ENCODE results near the gene PPP1R12A.

Gene PPP1R12A

DNA sequence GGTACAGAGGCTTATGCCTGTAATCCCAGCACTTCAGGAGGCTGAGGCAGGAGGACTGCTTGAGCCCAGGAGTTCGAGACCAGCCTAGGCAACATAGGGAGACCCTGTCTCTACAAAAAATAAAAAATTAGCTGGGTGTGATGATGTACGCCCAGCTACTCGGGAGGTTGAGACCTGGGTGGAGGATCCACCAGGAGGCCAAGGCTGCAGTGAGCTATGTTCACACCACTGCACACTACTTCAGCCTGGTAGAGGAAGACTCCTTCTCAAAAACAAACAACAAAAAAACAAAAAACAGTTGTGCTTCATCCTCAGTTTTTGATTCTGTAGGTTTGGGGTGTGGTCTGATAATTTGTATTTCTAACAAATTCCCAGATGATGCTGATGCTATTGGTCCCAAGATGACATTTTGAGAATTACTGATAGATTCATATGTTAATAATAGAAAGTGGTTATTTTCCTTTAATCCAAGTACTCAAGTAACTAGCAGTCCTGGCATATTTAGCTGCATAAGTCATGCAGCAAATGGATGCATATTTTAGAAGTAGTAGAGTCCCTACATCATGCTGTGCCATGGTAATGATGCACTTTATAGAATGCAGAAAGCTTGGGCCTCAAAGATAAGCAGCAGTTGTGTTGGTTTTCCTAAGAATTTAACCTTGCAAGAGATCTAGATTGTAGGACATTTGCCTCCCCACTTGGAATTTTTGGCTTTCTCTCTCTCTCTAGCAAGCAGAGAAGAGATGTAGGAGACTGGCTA is 168.0 kb downstream of the PPP1R12A start:
- no peak for DNase-seq

DNA sequence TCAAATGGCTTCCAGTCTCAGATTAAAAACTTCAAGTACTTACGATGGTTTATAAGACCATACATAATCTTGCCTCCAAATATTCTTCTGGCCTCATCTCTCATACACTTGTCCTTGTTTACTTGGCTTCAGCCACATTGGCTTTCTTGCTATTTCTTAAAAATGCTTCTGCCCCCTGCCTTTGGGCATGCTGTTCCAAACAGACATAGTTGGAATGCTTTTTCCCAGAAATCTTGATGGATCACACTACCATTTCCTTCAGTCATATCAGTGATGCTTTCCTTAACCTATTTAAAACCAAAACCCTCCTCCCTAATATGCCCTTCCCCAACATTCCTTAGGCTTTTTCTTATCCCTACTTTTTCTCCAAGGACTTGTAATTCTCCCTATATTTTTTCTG is 169.7 kb downstream of the PPP1R12A start:
- DNase-seq = no peak

DNA sequence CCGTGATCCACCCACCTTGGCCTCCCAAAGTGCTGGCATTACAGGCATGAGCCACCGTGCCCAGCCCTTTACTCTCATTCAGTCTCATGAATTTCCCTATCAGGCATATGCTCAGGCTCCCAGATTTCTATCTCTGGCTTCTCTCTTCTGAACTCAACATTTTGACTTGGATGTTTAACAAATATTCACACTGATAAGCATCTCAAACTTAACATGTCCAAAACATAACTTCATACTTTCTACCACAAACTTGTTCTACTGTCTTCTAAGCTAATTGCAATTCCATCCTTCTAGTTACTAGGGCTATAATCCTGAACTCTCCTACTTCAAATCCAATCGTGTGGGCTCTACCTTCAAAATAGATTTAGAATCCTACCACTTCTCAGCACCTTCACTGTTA is 170.3 kb downstream of the PPP1R12A start:
- no peak for DNase-seq

DNA sequence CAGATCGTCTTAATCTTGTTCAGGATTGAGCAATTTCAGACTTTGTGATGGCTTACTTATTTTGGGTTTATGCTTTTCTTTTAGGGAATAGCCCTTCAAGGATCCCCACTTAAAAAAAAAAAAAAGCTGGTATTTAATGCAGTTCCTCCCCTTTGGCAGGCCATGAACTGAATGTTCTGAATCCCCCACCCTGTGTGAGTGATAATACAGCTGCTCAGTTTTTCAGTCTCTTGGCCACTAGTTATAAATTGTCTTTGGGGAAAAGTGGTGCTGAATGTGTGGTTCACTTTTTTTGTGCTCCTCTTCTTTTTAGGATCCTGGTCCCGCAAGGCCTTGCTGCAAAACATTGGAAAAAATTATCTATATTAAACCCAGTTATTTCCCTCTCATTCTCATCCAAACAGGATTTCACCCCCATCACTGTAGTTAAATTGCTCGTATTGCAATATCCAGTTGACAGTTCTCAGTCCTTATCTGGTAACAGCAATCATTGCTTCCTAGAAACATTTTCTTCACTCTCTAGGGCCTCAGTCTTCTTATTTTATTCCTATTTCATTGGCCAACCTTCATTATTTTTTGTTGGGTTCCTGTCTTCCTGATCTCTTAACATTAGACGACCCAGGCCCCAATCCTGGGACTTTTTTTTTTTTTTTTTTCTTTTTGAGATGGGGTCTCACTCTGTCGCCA is 171.0 kb downstream of the PPP1R12A start:
- no peak for DNase-seq

DNA sequence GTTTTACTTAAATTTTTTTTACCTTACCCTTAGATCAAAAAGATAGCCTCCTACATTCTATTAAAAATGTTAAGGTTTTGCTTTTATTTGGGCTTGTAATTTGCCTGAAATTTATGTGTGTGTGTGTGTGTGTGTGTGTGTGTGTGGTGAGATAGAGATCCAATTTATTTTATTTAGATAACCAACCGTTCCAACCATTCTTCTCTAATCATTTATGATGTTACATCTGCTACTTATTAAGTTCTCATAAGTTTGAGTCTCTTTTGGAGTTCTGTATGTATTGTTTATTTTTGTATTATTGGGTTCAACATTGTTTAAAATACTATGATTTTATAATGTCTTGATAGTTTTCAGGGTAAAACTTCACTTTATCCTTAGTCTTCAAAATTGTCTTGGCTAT is 173.6 kb downstream of the PPP1R12A start:
- no peak for DNase-seq

DNA sequence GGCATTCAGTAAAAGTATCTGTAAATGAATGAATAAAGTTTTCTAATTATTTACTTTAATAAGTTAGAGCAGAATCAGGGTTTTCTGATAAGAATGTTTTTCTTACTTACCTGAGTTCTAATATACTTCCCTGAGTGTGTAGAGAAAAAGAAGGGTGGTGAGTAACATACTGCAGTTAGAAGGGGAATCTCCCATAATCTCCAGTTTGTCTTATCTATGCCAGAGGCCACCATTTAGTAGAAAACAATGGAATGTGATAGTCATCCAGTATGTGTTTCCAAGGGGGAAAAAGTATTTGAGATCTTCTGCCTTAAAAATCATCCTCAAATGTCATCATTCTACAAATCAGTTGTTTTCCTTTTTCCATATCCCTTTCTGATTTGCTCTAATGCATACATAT is 187.6 kb downstream of the PPP1R12A start:
- no peak for DNase-seq

DNA sequence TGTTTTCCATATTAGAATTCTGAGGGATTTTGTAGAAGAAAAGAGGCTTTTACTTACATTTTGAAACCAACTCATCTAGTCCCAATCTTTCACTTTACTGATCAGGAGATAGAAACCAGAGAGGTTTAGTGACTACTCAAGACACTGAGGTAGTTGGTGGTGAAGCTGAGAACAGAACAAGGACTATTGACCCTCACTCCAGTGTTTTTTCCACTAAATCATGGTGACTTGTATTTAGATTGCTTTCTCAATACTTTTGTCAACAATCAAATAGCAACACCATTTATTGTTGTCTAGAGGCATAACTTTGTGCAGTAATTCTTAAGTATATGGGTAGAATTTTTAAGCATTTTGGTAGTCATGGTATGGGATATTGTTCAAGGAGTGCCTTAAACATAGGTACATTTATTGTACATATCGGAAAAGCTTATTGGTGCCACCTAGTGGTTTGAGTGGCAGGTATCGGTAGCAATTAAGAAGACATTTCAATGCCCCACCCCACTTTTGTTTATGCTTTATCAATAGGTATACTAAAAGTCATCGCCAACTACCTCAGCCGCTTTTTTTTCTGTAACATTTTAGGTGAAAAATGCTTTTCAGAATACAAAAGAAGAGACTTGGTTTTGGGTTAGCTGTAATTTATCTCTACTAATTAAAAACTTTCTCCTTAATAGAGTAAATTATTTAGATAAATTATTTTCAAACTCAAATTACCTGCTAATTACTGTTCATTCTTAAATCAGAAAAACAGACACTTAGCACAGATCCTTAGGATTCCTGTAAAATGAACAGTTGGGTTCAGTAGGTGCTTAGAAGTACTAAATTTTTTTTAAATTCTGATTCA is 196.8 kb downstream of the PPP1R12A start:
- DNase-seq = peak; percentile 79

DNA sequence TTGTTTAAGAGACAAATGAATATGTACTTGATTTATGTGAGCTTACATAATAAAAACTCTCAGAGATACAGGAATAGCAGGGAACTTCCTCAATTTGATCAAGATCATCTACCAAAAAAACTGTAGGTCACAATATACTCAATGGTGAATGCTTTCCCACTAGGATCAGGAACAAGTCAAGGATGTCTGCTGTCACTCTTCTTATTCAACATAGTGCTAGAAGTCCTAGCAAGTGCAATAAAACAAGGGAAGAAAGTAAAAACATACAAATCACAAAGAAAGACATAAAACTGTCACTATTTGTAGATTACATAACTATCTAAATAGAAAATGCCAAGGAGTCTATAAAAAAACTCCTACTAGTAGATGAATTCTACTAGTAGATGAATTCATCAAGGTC is 202.3 kb downstream of the PPP1R12A start:
- no peak for DNase-seq

DNA sequence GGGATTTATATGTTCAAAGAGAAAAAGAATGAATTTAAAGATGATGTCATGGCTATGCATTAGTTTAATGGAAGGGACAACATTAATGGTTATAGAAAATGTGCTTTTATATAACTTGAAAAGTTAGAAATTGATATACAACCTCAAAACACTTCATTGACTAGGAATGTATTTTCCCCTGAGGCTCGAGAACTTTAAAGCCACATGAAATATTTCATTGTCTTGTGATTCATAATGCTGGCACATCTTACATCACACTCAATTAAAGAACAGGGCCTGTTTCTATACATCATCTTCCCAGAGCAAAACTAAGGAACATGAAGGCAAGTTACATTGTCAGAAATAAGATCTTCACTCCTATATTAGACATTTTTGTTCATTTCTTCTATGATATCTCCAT is 208.9 kb downstream of the PPP1R12A start:
- DNase-seq = no peak
